Measurements from ENCODE around the gene EXOC4. TPM values are rescaled to one million over a fixed set of nuclear protein-coding genes. Genes with fewer than 3 reads are reported as not detected.

EXOC4 gene
- total RNA-seq, 2 donors from 2014 or later, result 62.0 to 146 TPM

DNA sequence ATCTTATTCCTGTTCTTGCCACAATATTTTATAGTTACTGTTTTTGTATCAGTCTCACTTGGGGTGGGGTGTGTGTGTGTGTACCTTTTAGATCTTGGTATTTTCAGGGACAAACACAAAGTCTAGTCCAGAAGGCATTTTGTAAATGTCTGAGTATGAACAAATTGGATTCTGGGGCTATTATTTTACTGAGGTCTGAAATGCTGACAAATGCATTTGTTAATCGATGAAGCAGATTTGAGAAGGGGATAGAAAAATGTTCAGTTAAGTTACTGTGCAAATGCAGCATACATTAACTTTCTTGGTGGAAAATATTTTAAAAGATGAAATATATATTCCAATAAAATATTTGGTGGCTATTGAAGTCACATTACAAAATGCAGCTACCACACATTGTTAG is 267.4 kb downstream of the EXOC4 start:
- ATAC-seq (no peak), DNase-seq (no peak)
- Histone ChIP-seq H3K36me3 (replicated peaks in 1 of 2; ENCODE audit: insufficient read depth in 1 of 2, low read depth in 2 of 2) (no peaks in the 10 kb centered on the region), H3K27me3 (no peaks in the 10 kb centered on the region), H3K4me1 (no peaks in the 10 kb centered on the region), H3K4me3 (no peak overlapping the region), H3K27ac (no peak overlapping the region), H3K9me3 (no peaks in the 10 kb centered on the region)
- no peak for TF ChIP-seq POLR2A (IDR thresholded peaks at IDR 0.05)
- TF ChIP-seq, protein P1, sequence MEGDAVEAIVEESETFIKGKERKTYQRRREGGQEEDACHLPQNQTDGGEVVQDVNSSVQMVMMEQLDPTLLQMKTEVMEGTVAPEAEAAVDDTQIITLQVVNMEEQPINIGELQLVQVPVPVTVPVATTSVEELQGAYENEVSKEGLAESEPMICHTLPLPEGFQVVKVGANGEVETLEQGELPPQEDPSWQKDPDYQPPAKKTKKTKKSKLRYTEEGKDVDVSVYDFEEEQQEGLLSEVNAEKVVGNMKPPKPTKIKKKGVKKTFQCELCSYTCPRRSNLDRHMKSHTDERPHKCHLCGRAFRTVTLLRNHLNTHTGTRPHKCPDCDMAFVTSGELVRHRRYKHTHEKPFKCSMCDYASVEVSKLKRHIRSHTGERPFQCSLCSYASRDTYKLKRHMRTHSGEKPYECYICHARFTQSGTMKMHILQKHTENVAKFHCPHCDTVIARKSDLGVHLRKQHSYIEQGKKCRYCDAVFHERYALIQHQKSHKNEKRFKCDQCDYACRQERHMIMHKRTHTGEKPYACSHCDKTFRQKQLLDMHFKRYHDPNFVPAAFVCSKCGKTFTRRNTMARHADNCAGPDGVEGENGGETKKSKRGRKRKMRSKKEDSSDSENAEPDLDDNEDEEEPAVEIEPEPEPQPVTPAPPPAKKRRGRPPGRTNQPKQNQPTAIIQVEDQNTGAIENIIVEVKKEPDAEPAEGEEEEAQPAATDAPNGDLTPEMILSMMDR (IDR thresholded peaks at IDR 0.05), result no peak
- intact Hi-C loops (cut with DNase I), result no loop called here
- 86 to 94% methylated on average over 1 of the region's 1 CpG for WGBS, 2 donors

DNA sequence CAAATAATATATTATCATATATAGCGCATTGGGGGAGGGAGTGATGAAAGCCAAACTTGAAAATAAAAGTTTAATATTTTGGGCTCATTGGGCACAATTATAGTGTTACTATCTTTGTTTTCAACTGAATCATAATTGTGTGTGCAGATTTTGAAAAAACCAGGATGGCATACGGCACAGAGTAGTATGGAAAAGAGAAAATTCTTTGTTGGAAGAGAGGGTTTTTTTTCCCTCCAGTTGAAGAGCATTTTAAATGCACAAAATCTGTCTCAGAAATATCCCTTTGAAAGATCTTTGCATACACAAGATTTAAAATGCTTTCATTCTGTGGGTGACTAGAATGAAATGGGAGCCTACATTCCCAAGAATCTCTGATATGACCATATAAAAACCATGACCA is 269.6 kb downstream of the EXOC4 start:
- Histone ChIP-seq H3K36me3 (replicated peaks in 1 of 2; ENCODE audit: insufficient read depth in 1 of 2, low read depth in 2 of 2) (no peaks in the 10 kb centered on the region), H3K9me3 (no peaks in the 10 kb centered on the region), H3K4me1 (no peaks in the 10 kb centered on the region), H3K4me3 (no peak overlapping the region), H3K27ac (no peak overlapping the region), H3K27me3 (no peaks in the 10 kb centered on the region)
- intact Hi-C loops (cut with DNase I), result no loop called here
- WGBS, 2 donors, result 96 to 97% methylated on average over 2 of the region's 2 CpGs
- DNase-seq (no peak), ATAC-seq (no peak)
- TF ChIP-seq POLR2A (IDR thresholded peaks at IDR 0.05), result no peak
- TF ChIP-seq, protein P1 (IDR thresholded peaks at IDR 0.05), result no peak

DNA sequence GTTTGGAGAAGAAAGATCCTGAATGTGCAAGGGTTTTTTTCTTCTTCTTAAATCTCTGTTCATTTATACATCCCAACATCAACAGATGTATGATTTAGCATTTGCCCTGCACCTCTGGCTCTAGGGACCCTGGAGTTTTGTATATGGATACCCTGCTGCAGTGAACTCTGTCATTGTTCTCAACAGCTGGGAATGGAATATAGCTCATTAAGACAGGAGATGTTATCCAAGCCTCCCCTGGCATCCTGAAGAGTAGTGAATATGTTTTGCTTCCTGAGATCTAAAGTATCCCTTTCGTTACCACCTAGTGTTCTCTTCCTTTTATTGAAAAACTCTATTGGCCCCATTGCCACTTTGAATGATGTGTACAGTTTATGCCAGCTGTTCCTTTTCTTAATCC is 275.9 kb downstream of the EXOC4 start:
- peaks cover 5% of the 10 kb centered on the region for H3K4me1 ChIP-seq
- H3K27me3 ChIP-seq, result no peaks in the 10 kb centered on the region
- ATAC-seq, result no peak
- no peaks in the 10 kb centered on the region for H3K36me3 ChIP-seq (replicated peaks in 1 of 2; ENCODE audit: insufficient read depth in 1 of 2, low read depth in 2 of 2)
- no peak overlapping the region for H3K4me3 ChIP-seq
- no peak overlapping the region for H3K27ac ChIP-seq
- TF ChIP-seq POLR2A (IDR thresholded peaks at IDR 0.05), result no peak
- 81 to 86% methylated on average over 1 of the region's 1 CpG for WGBS, 2 donors
- no peaks in the 10 kb centered on the region for H3K9me3 ChIP-seq
- DNase-seq, result no peak
- intact Hi-C loops (cut with DNase I), result no loop called here

DNA sequence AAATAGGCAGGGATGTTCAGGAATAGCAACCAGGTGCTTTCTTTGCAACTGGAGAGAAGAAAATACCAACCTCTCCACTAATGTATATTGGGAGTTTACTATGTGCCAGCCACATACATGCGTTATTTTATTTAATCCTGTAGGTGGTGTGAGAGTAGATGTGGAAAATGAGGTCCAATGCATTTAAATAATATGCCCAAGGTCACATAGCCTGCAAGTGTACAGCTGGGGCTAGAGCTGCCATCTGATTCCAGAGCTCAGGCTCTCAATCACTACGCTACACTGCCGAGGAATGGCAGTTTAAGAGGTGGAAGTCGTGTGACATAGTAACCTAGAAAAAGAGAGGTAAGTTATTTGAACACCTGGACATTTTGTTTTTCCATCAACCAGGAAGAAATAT is 277.0 kb downstream of the EXOC4 start:
- no peak for DNase-seq
- 60 to 66% methylated on average over 4 of the region's 4 CpGs for WGBS, 2 donors
- no peak for TF ChIP-seq POLR2A (IDR thresholded peaks at IDR 0.05)
- TF ChIP-seq, protein P1 (IDR thresholded peaks at IDR 0.05), result no peak
- Histone ChIP-seq H3K4me3 (no peak overlapping the region), H3K27ac (no peak overlapping the region), H3K9me3 (no peaks in the 10 kb centered on the region), H3K4me1 (peaks cover 5% of the 10 kb centered on the region), H3K27me3 (no peaks in the 10 kb centered on the region), H3K36me3 (replicated peaks in 1 of 2; ENCODE audit: insufficient read depth in 1 of 2, low read depth in 2 of 2) (no peaks in the 10 kb centered on the region)
- no peak for ATAC-seq
- intact Hi-C loops (cut with DNase I), result no loop called here

- Histone ChIP-seq H3K36me3 (replicated peaks in 1 of 2; ENCODE audit: insufficient read depth in 1 of 2, low read depth in 2 of 2) (no peaks in the 10 kb centered on the region), H3K27me3 (no peaks in the 10 kb centered on the region), H3K27ac (no peak overlapping the region), H3K4me1 (peaks cover 5% of the 10 kb centered on the region), H3K4me3 (no peak overlapping the region), H3K9me3 (no peaks in the 10 kb centered on the region)
- no peak for ATAC-seq
- no peak for TF ChIP-seq POLR2A (IDR thresholded peaks at IDR 0.05)
- TF ChIP-seq, protein P1 (IDR thresholded peaks at IDR 0.05), result no peak
- DNase-seq, result no peak
- WGBS, 2 donors, result 57 to 66% methylated on average over 4 of the region's 4 CpGs
- intact Hi-C loops (cut with DNase I), result no loop called here
Measured at GRCh38 chr7:133530682-133531081, 277.8 kb downstream of the EXOC4 start.
